ENCODE data around the gene SQSTM1. TPM values are rescaled to one million over a fixed set of nuclear protein-coding genes. Genes with fewer than 3 reads are reported as not detected.

SQSTM1 gene
- total RNA-seq, 3 donors from 2014 or later = 302 to 348 (median 321) TPM

- peaks cover 7% of the 10 kb centered on the region for H3K36me3 ChIP-seq (ENCODE audit: low read depth)
- H3K9me3 ChIP-seq = peaks cover 12% of the 10 kb centered on the region
- intact Hi-C loops (cut with DNase I, micrococcal nuclease) = no loop called here
- H3K4me1 ChIP-seq (ENCODE audit: low read depth) = no peaks in the 10 kb centered on the region
- no peak overlapping the region for H3K4me3 ChIP-seq
- no peak for DNase-seq
- ATAC-seq = no peak
- TF ChIP-seq, protein P1, sequence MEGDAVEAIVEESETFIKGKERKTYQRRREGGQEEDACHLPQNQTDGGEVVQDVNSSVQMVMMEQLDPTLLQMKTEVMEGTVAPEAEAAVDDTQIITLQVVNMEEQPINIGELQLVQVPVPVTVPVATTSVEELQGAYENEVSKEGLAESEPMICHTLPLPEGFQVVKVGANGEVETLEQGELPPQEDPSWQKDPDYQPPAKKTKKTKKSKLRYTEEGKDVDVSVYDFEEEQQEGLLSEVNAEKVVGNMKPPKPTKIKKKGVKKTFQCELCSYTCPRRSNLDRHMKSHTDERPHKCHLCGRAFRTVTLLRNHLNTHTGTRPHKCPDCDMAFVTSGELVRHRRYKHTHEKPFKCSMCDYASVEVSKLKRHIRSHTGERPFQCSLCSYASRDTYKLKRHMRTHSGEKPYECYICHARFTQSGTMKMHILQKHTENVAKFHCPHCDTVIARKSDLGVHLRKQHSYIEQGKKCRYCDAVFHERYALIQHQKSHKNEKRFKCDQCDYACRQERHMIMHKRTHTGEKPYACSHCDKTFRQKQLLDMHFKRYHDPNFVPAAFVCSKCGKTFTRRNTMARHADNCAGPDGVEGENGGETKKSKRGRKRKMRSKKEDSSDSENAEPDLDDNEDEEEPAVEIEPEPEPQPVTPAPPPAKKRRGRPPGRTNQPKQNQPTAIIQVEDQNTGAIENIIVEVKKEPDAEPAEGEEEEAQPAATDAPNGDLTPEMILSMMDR (IDR thresholded peaks at IDR 0.05) = no peak
Observed at GRCh38 chr5:179880066-179880650, 59.5 kb downstream of the SQSTM1 start.

- no peak for ATAC-seq
- DNase-seq = no peak
- no peak overlapping the region for H3K4me3 ChIP-seq
- H3K4me1 ChIP-seq (ENCODE audit: low read depth) = no peaks in the 10 kb centered on the region
- peaks cover 12% of the 10 kb centered on the region for H3K9me3 ChIP-seq
- intact Hi-C loops (cut with DNase I, micrococcal nuclease) = no loop called here
- TF ChIP-seq, protein P1 (IDR thresholded peaks at IDR 0.05) = no peak
- H3K36me3 ChIP-seq (ENCODE audit: low read depth) = peaks cover 7% of the 10 kb centered on the region
Observed at GRCh38 chr5:179880848-179881590, 60.3 kb downstream of the SQSTM1 start.

- intact Hi-C loops (cut with DNase I, micrococcal nuclease) = no loop called here
- Histone ChIP-seq H3K4me3 (no peak overlapping the region), H3K36me3 (ENCODE audit: low read depth) (peaks cover 7% of the 10 kb centered on the region), H3K9me3 (peaks cover 12% of the 10 kb centered on the region), H3K4me1 (ENCODE audit: low read depth) (no peaks in the 10 kb centered on the region)
- ATAC-seq (no peak), DNase-seq (no peak)
- TF ChIP-seq, protein P1 (IDR thresholded peaks at IDR 0.05) = no peak
Observed at GRCh38 chr5:179882338-179882737, 61.6 kb downstream of the SQSTM1 start.

GRCh38 chr5:179883163-179883562 lies 62.5 kb downstream of the SQSTM1 start:
- intact Hi-C loops (cut with DNase I, micrococcal nuclease) = no loop called here
- Histone ChIP-seq H3K36me3 (ENCODE audit: low read depth) (peaks cover 7% of the 10 kb centered on the region), H3K4me3 (no peak overlapping the region), H3K9me3 (peaks cover 12% of the 10 kb centered on the region), H3K4me1 (ENCODE audit: low read depth) (no peaks in the 10 kb centered on the region)
- TF ChIP-seq, protein P1 (IDR thresholded peaks at IDR 0.05) = no peak
- ATAC-seq (no peak), DNase-seq (no peak)

DNA sequence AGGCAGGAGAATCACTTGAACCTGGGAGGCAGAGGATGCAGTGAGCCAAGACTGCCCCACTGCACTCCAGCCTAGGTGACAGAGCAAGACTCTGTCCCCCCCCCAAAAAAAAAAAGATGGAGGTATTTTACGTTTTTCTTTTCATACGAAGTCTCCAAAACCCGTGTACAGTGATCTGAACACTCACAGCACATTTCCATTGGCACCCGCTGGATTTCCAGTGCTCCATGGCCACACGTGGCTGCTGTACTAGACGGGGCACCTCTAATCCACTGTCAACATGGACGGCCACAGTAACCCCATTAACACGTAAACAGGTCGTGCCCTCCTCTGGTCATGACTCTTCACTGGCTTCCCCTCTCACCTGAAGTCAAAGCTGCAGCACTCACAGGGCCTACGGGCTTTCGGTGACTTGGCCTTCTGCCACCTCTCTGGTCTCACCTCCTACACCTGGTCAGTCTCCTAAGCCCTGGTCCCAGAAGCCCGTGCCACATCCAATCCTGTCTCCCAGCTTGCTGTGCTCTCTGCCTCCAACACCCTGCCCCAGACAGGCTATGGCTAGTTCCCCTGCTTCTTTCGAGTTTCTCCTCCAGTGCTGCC lies 64.9 kb downstream of the SQSTM1 start:
- DNase-seq (no peak), ATAC-seq (no peak)
- Histone ChIP-seq H3K36me3 (ENCODE audit: low read depth) (peaks cover 4% of the 10 kb centered on the region), H3K4me3 (no peak overlapping the region), H3K4me1 (ENCODE audit: low read depth) (no peaks in the 10 kb centered on the region), H3K9me3 (peaks cover 12% of the 10 kb centered on the region)
- TF ChIP-seq, protein P1 (IDR thresholded peaks at IDR 0.05) = no peak
- intact Hi-C loops (cut with DNase I, micrococcal nuclease) = no loop called here

Measured in mucosa of descending colon (tissue), 3 donors.